ENCODE measurements around the gene FRMD4A. TPM values are rescaled to one million over a fixed set of nuclear protein-coding genes. Genes with fewer than 3 reads are reported as not detected.
A peak's percentile ranks its signal among the peaks of the same experiment; 100 is the strongest.

Gene FRMD4A
- total RNA-seq, 2 experiments from 2014 or later = 0.88 to 1.4 TPM

DNA sequence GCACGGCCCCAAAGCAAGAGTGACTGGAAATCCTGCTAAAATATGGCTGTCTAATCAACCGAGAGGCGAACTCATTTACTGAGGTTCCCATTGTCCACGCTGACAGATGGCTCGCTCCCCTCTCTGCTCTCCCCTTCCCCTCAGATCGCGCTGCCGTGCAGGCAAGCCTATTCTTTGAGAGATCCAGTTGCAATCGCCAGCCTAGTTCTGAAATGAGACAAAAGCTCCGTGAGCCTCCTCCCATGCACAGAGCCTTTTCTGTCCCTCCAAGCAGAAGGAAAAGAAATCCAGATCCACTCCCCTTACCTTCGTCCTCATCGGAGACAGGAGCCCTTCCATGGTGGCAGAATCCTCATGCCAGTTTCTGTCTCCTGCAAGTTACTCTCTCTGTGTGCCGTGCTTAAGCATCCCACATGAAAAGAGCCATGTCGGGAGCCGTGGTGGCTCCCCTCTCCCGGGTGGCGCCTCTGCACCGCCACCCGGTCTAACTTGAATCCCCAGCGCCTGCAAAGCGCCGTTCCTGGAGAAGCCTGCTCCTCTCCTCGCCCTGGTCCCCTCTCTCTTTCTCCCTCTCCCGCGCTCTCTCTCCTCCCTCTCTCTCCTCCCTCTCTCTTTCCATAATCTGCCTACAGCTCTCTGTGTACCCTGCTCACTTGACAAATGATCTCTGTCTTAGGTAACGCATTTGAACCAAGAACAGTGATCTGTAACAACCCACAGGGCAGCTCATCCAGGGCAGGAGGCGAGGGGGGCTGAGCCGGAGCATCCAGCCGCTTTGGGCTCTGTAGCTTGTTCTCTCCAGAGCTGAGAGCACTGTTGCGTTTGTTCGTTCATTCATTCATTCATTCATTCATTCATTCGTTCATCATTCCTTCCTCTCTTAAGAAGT lies 156.8 kb downstream of the FRMD4A start:
- Mint-ChIP-seq H3K36me3 (no peaks in the 10 kb centered on the region), H3K4me3 (peak overlapping the region; percentile 68), H3K27ac (no peak overlapping the region), H3K9me3 (no peaks in the 10 kb centered on the region), H3K4me1 (peaks cover 11% of the 10 kb centered on the region), H3K27me3 (peaks cover 80% of the 10 kb centered on the region)
- POLR2A ChIA-PET = interaction anchor here (2.8 kb wide), 1 partner anchor 11 kb away, joined by 13 read pairs; no protein-coding TSS in a partner anchor
- DNase-seq (peak; percentile 31), ATAC-seq (ENCODE audit: low read depth) (peak; percentile 61)

DNA sequence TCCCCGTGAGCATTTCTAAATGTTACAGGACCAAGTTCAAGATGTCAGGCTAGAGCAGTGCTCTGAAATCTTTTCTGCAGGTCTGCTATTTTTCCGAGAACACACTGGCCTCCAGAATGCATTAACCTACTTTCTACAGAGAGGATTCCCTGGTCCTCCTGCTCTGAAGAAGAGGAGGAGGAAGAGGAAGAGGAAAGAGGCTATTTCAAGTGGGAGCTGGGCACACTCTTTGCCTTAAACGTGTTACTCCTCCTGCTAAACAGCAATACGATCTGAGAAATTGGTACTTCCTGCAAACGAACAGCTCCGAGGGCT lies 157.4 kb downstream of the FRMD4A start:
- Mint-ChIP-seq H3K9me3 (no peaks in the 10 kb centered on the region), H3K27ac (no peak overlapping the region), H3K4me3 (peak overlapping the region; percentile 68), H3K36me3 (no peaks in the 10 kb centered on the region), H3K27me3 (peaks cover 75% of the 10 kb centered on the region), H3K4me1 (peaks cover 11% of the 10 kb centered on the region)
- ATAC-seq (ENCODE audit: low read depth) = no peak
- DNase-seq = no peak
- POLR2A ChIA-PET = interaction anchor here (2.8 kb wide), 1 partner anchor 12 kb away, joined by 13 read pairs; no protein-coding TSS in a partner anchor

DNA sequence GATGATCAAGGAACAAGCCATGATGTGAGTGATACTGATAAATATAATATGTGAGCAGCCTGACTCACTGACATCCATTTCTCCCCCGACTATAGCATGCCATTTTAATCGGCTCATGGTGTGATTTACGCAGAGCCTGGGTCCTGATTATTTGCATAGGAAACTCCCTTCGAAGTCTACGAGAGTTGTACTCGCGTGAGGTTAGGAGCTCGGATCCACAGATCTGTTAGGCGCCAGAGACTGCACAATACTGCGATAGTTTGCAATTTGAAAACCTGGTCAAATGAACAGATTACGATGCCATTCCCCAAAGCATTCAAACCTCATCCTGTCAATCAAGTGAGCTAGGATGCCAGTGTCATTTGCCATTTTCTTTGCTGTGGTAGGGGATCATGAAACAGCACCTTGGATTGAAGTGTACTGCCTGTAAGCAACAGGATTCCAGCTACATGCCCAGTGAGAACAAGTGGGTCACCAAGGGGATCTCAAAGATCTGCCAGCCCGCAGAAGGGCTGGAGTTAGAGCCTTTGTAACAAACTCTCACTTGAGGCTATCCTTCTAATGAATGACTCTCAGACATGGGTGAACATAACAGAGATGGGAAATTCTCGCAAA lies 158.3 kb downstream of the FRMD4A start:
- no peak for DNase-seq
- H3K9me3 Mint-ChIP-seq = no peaks in the 10 kb centered on the region
- H3K27me3 Mint-ChIP-seq = peaks cover 74% of the 10 kb centered on the region
- no peaks in the 10 kb centered on the region for H3K36me3 Mint-ChIP-seq
- H3K4me3 Mint-ChIP-seq = no peak overlapping the region
- H3K4me1 Mint-ChIP-seq = peaks cover 11% of the 10 kb centered on the region
- no peak for ATAC-seq (ENCODE audit: low read depth)
- no peak overlapping the region for H3K27ac Mint-ChIP-seq
- POLR2A ChIA-PET = interaction anchor here (2.8 kb wide), 1 partner anchor 13 kb away, joined by 13 read pairs; no protein-coding TSS in a partner anchor

DNA sequence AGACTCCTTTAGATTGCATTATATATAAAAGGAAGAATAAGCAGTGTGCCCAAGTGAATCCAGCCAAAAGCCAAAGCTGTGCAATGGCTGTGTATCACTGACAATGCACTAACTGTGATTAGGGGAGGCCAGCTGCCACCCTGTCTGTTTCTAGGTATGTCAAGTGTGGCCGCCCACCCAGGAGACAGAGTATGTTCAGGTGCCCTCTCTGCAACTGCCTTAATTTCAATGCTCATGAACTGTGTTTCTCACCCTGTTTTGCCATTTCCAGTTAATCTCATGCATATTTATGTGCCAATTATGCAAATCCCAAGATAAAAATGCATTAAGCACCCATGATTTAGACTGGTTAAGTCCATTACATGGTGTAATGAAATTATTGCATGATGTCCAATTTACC lies 159.4 kb downstream of the FRMD4A start:
- ATAC-seq (ENCODE audit: low read depth) = no peak
- POLR2A ChIA-PET = no interaction called here

DNA sequence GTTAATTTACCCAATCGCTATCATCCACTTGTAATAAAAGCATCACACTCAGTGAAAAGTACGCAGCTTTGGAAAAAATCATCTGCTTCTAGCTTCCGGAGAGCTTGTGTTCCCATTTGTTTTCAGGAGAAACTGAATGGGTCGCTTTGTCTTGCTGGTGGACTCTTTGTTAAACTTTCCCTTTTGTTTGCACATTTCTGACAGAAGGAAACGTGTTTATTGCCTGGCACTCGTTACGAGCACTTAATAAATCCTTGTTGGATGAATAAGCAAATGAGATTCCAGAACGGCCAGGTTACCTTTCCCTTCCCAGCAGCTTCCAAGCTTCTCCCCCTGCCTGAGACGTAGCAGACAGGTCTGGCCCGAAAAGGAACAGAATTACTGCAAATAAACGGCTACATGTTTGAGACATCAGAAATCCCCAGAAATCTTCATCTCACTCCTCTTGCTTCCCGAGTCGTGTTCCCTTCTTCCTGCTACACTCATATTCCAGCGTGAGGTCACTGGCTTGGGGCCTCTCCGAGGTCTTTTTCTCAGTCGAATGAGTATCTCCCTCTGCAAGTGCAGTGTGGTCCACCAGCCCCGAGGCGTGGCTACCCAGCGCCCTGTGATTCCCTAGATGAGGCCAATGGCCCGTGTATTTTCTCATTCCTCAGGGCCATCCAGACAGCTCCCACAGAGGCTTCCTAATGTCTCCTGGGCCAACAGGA lies 167.2 kb downstream of the FRMD4A start:
- no peaks in the 10 kb centered on the region for H3K4me1 Mint-ChIP-seq
- H3K27me3 Mint-ChIP-seq = peaks cover 17% of the 10 kb centered on the region
- no peak overlapping the region for H3K27ac Mint-ChIP-seq
- H3K4me3 Mint-ChIP-seq = no peak overlapping the region
- H3K36me3 Mint-ChIP-seq = no peaks in the 10 kb centered on the region
- H3K9me3 Mint-ChIP-seq = no peaks in the 10 kb centered on the region
- POLR2A ChIA-PET = no interaction called here
- no peak for ATAC-seq (ENCODE audit: low read depth)
- no peak for DNase-seq

More for the DNA sequence above, 159.4 kb downstream of the FRMD4A start:
- peaks cover 65% of the 10 kb centered on the region for H3K27me3 Mint-ChIP-seq
- no peak overlapping the region for H3K4me3 Mint-ChIP-seq
- no peaks in the 10 kb centered on the region for H3K9me3 Mint-ChIP-seq
- H3K4me1 Mint-ChIP-seq = peaks cover 11% of the 10 kb centered on the region
- no peaks in the 10 kb centered on the region for H3K36me3 Mint-ChIP-seq
- no peak for DNase-seq
- H3K27ac Mint-ChIP-seq = no peak overlapping the region

DNA sequence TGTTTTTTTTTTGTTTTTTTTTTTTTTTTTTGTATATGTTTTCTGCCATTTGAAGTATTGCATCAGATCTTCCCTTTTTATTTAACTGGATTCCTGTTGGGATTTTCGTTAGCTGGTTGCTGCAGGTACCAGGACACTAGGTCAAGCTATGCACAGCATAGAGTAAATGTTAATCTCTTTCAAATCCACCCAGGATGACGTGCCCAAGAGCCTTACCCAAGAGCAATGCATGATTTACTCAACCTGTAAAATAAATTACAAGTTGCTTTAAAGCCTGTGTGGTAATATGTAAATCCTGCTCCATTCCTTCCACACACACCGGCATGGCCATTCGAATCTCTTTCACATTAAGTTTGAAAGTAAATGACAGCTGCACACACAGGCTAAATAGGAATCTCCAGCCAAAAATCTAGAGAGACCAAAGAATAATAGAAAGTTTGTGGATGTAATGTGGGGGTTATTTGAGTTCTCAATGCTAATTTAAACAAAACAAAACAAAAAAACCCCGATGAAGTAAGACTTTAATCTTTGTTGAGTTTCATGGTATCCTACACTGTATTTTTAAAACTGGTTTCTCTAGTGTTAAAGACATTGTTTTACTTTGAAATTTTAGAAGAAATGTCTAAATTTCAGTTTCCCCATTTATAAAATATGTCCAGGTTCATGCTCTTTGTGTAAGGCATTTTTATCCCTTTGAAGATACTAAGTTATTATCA lies 167.9 kb downstream of the FRMD4A start:
- Mint-ChIP-seq H3K27me3 (peaks cover 15% of the 10 kb centered on the region), H3K27ac (no peak overlapping the region)

DNA sequence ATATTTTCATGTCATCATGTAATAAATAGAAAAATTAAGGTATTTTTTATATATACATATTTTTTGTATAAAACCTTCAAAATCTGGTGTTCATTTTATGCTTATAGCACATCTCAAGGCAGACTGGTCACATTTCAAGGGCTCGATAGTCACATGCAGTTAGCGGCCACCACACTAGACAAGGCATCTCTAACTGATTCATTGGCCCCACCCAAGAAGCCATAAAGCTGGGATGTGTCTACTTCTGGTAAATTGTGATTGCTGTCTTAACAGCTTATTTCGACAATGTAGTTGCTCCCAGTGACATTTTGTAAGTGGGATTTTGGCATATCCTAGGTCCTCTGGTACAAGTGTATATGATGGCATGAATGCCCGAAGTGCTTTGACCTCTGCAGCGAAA lies 168.7 kb downstream of the FRMD4A start:
- no peaks in the 10 kb centered on the region for H3K9me3 Mint-ChIP-seq

More for the DNA sequence above, 167.9 kb downstream of the FRMD4A start:
- Mint-ChIP-seq H3K36me3 (no peaks in the 10 kb centered on the region), H3K4me1 (no peaks in the 10 kb centered on the region), H3K4me3 (no peak overlapping the region), H3K9me3 (no peaks in the 10 kb centered on the region)
- POLR2A ChIA-PET = no interaction called here
- ATAC-seq (ENCODE audit: low read depth) (no peak), DNase-seq (no peak)

DNA sequence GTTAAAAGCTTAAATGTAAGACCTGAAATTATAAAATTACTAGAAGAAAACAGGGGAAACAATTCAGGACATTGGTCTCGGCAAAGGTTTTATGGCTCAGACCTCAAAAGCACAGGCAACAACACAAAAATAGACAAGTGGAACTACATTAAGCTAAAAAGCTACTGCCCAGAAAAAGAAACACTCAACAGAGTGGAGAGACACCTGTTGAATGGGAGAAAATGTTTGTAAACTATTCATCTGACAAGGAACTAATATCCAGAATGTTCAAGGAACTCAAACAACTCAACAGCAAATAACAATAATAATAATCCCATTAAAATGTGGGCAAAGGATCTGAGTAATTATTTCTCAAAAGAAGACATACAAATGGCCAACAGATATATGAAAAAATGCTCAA lies 170.4 kb downstream of the FRMD4A start:
- ATAC-seq (ENCODE audit: low read depth) = no peak

More for the DNA sequence above, 168.7 kb downstream of the FRMD4A start:
- Mint-ChIP-seq H3K36me3 (no peaks in the 10 kb centered on the region), H3K4me3 (no peak overlapping the region), H3K27ac (no peak overlapping the region), H3K27me3 (peaks cover 16% of the 10 kb centered on the region), H3K4me1 (no peaks in the 10 kb centered on the region)
- no peak for ATAC-seq (ENCODE audit: low read depth)
- POLR2A ChIA-PET = no interaction called here
- no peak for DNase-seq

DNA sequence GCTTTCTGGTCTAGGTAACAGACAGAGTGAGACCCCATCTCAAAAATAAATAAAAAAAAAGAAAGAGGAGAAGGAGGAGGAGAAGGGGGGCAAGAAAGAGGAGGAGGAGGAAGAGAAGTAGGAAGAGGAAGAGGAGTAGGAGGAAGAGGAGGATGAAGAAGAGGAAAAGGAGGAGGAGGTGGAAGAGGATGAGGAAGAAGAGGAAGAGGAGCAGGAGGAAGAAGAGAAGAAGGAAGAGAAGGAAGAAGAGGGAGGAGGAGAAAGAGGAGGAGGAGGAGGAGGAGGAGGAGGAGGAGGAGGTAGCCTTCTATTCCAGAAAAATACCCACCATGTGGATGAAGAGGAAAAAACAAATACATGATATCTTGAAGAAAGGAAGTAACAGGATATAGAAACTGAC lies 172.1 kb downstream of the FRMD4A start:
- POLR2A ChIA-PET = no interaction called here
- Mint-ChIP-seq H3K27me3 (peaks cover 19% of the 10 kb centered on the region), H3K4me3 (no peak overlapping the region), H3K4me1 (no peaks in the 10 kb centered on the region), H3K36me3 (no peaks in the 10 kb centered on the region), H3K27ac (no peak overlapping the region), H3K9me3 (peaks cover 2% of the 10 kb centered on the region)
- DNase-seq = no peak
- no peak for ATAC-seq (ENCODE audit: low read depth)

More for the DNA sequence above, 170.4 kb downstream of the FRMD4A start:
- no peaks in the 10 kb centered on the region for H3K4me1 Mint-ChIP-seq
- no peak for DNase-seq
- H3K27ac Mint-ChIP-seq = no peak overlapping the region
- H3K9me3 Mint-ChIP-seq = peaks cover 2% of the 10 kb centered on the region
- H3K36me3 Mint-ChIP-seq = no peaks in the 10 kb centered on the region
- peaks cover 16% of the 10 kb centered on the region for H3K27me3 Mint-ChIP-seq
- POLR2A ChIA-PET = no interaction called here
- no peak overlapping the region for H3K4me3 Mint-ChIP-seq

DNA sequence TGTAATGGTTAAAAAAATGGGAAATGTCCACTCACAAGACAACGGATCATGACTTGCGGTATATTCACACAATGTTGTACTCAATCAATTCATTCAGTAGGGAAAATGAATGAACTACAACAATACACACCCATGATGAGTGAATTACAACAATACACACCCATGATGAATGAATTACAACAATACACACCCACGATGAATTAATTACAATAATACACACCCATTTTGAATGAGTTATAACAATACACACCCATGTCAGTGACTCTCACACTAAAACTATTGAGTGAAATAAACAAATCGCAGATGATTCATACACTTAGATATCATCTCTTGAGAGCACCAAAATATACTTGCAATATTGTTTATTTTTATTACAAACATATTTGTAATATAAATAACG lies 174.6 kb downstream of the FRMD4A start:
- POLR2A ChIA-PET = no interaction called here
- DNase-seq (no peak), ATAC-seq (ENCODE audit: low read depth) (no peak)
- no peaks in the 10 kb centered on the region for H3K4me1 Mint-ChIP-seq
- H3K36me3 Mint-ChIP-seq = no peaks in the 10 kb centered on the region
- H3K27ac Mint-ChIP-seq = no peak overlapping the region
- peaks cover 17% of the 10 kb centered on the region for H3K27me3 Mint-ChIP-seq
- H3K4me3 Mint-ChIP-seq = no peak overlapping the region
- peaks cover 2% of the 10 kb centered on the region for H3K9me3 Mint-ChIP-seq

DNA sequence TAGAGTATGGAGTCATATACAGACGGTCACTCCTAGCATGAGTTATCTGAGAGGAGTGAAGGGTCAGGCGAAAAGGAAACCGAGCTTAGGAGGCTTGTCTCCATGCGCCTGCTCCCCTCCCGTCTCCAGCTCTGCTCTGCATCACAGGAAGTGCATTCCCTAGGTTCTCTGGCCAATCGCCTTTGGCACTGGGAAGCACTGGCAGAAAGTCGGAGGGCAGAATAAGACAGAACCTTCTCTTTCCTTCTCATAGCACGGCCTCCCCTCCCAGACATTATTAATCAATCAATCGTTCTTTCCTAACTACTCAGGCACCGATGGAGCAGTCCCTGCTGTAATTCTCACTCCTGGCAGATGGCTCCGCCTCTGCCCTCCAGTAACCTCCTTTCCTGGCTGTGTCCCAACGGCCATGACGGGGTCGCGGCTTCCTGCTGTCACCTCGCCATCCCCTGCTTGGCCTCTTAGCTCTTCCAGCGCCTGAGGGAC lies 177.1 kb downstream of the FRMD4A start:
- Mint-ChIP-seq H3K9me3 (peaks cover 2% of the 10 kb centered on the region), H3K4me1 (no peaks in the 10 kb centered on the region)

DNA sequence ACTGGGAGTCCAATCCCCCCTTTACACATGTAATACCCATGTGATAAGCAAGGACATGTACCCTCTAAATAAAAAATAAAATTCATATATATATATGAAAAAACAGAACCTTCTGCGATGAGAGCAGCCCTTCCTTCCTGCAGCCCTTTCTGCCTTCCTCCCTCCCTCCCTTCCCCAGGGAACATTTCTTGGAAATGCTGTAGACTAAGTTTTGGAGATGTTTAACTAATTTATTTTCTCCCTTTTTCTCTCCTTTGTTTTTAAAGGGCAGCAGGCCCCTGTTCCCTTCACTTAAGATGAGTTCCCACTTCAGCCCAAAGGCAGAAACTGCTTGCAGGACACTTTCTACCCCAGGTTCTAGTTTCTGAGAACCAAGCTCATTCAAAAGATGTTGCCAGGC lies 179.2 kb downstream of the FRMD4A start:
- no peak overlapping the region for H3K27ac Mint-ChIP-seq
- peaks cover 6% of the 10 kb centered on the region for H3K27me3 Mint-ChIP-seq
- H3K36me3 Mint-ChIP-seq = no peaks in the 10 kb centered on the region
- H3K9me3 Mint-ChIP-seq = peaks cover 2% of the 10 kb centered on the region
- no peaks in the 10 kb centered on the region for H3K4me1 Mint-ChIP-seq
- H3K4me3 Mint-ChIP-seq = no peak overlapping the region
- POLR2A ChIA-PET = no interaction called here
- no peak for ATAC-seq (ENCODE audit: low read depth)
- no peak for DNase-seq

More for the DNA sequence above, 177.1 kb downstream of the FRMD4A start:
- Mint-ChIP-seq H3K27ac (no peak overlapping the region), H3K36me3 (no peaks in the 10 kb centered on the region), H3K4me3 (no peak overlapping the region), H3K27me3 (peaks cover 8% of the 10 kb centered on the region)
- POLR2A ChIA-PET = no interaction called here
- DNase-seq = no peak
- no peak for ATAC-seq (ENCODE audit: low read depth)

DNA sequence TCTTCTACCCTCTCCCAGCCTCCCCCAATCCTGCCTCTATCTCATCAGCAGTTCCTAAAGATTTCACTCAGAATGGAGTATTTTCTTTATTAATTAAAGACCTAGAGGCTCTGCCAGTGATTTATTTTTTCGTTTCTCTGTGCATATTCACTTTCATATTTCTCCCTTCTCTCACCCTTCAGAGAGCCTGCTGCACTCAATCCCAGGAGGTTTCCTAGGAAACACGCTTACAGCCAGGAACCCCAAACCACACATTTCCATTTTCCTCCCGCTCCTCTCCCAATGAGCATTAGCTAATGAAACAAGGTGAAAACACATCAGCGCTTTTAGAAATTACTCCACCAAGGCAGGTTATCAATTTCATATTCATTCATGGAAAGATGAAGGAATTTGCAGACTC lies 180.2 kb downstream of the FRMD4A start:
- Mint-ChIP-seq H3K9me3 (no peaks in the 10 kb centered on the region), H3K4me1 (no peaks in the 10 kb centered on the region), H3K27me3 (peaks cover 6% of the 10 kb centered on the region), H3K4me3 (no peak overlapping the region), H3K27ac (no peak overlapping the region), H3K36me3 (no peaks in the 10 kb centered on the region)
- ATAC-seq (ENCODE audit: low read depth) = no peak
- DNase-seq = no peak
- POLR2A ChIA-PET = no interaction called here

All from activated naive CD8-positive, alpha-beta T cell treated with anti-CD3 and anti-CD28 coated beads, Interleukin-2, amount 10 ng/mL, durations not matched to agents 7 days and 5 days (primary cell).